ENCODE measurements around the gene MRGPRG.

The MRGPRG gene

GRCh38 chr11:3229673-3230630 lies 11.3 kb upstream of the MRGPRG start:
- peak; percentile 12 for DNase-seq (ENCODE audit: low spot score)
- no peak for TF ChIP-seq CTCF (IDR thresholded peaks at IDR 0.05; ENCODE audit: extremely low read depth, insufficient read depth, missing control alignments)
- in situ Hi-C loops (cut with MboI; ENCODE audit: low pct_unique_long_range_greater_than_20kb, low sequenced_read_pairs, unreplicated experiment), result no loop called here

GRCh38 chr11:3228445-3228829 lies 9.8 kb upstream of the MRGPRG start:
- no peak for TF ChIP-seq CTCF (IDR thresholded peaks at IDR 0.05; ENCODE audit: extremely low read depth, insufficient read depth, missing control alignments)
- in situ Hi-C loops (cut with MboI; ENCODE audit: low pct_unique_long_range_greater_than_20kb, low sequenced_read_pairs, unreplicated experiment), result no loop called here
- DNase-seq (ENCODE audit: low spot score), result no peak

GRCh38 chr11:3227568-3228444 lies 9.2 kb upstream of the MRGPRG start:
- no peak for DNase-seq (ENCODE audit: low spot score)
- TF ChIP-seq CTCF (IDR thresholded peaks at IDR 0.05; ENCODE audit: extremely low read depth, insufficient read depth, missing control alignments), result no peak
- in situ Hi-C loops (cut with MboI; ENCODE audit: low pct_unique_long_range_greater_than_20kb, low sequenced_read_pairs, unreplicated experiment), result no loop called here

- in situ Hi-C loops (cut with MboI; ENCODE audit: low pct_unique_long_range_greater_than_20kb, low sequenced_read_pairs, unreplicated experiment), result no loop called here
- DNase-seq (ENCODE audit: low spot score), result peak; percentile 11
Measured at GRCh38 chr11:3226846-3227567, 8.4 kb upstream of the MRGPRG start.

GRCh38 chr11:3225826-3226750 lies 7.5 kb upstream of the MRGPRG start:
- peak; percentile 30 for DNase-seq (ENCODE audit: low spot score)
- in situ Hi-C loops (cut with MboI; ENCODE audit: low pct_unique_long_range_greater_than_20kb, low sequenced_read_pairs, unreplicated experiment), result no loop called here
- TF ChIP-seq CTCF (IDR thresholded peaks at IDR 0.05; ENCODE audit: extremely low read depth, insufficient read depth, missing control alignments), result no peak

More at GRCh38 chr11:3226846-3227567, 8.4 kb upstream of the MRGPRG start:
- no peak for TF ChIP-seq CTCF (IDR thresholded peaks at IDR 0.05; ENCODE audit: extremely low read depth, insufficient read depth, missing control alignments)

All from GM13977 (cell line).